Activated CD4-positive, alpha-beta T cell treated with anti-CD3 and anti-CD28 coated beads, Interleukin-2, amount 50 U/mL, for 4 hours (primary cell): ENCODE measurements around the gene FN1.

Source experiments
- DNase-seq, 2 experiments: peaks; one replicate each; pipeline ENCODE4 v3.0.0-alpha.2; 2020

Gene FN1

DNA sequence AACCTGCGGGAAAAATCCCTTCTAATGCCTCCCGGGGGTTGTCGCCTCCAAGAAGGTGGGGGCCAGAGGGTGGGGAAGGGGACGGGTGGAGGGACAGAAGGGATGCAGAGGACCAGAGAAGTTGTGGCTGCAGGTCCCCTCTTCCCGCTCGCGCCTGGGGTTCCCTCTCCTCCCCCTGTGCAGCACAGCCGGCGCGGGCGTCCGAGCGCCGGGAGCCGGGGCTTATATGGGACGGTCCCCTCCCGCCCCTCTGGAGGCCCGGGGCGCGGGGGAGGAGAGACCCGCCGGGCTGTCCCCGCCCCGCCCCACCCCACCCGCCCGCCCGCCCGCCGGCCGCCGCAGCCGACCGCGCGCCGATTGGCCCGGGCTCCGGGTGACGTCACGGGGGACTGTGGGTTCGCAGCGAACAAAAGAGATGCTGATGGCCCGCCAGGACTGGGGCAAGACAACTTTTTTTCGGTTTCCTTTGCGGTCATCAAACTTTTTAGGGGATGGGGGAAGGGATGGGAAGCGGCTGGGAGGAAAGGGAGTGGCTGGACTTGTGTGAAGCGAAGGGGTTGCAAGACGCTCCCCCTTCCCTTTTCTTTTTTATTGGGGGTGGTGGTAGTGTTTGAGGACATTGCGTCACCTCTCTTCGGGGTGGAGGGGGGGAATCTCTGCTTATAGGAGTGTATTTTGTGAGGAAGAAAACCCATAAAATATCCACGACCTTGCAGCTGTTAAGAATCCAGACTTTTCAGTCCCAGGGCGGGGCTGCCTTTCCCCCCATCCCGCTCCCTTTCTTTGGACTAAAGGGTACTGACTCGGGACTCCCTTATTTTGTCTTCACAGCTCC, at the start of gene FN1:
FN1 (minus strand) TSS at position 199 of the 835 bp plus-strand sequence. CDS start 266 bp downstream, outside the sequence.
- DNase-seq: peak; percentile 27 to 44

DNA sequence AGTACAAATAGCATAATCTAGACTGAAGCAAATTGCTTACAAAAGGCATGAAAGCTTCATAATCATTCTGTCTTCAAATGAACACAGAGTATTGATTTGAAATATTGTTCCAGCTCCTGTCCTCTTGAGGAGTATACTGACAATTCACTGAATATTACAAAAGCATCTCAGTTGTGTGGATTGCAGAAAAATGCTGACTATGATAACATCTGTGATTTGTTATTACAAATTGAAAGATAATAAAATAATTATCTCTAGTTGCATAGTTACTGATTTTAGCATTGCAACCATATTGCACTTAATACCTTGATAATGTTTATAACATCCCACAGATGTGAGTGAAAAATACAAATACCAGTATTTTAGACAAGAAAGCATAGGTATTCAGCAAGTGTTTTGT, 49.2 kb upstream of the FN1 start:
- no peak for DNase-seq

DNA sequence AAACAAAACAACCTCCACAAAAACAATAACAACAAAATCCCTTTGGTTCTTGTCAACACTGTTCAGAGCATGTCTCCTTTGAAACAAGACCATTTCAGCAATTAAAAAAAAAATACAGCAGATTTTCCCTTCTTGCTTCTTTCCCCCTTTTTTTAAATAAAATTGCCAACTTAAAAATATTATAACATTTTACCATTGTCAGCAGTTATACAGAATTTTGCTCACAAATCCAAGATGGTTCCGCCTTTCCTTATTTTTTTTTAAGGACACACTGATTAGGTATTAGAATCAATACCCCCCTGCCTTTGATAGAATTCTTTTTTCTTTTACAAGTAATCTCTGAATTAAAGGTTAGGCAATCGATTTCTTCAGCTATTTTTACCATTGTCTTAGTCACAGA, 48.7 kb upstream of the FN1 start:
- DNase-seq: no peak

DNA sequence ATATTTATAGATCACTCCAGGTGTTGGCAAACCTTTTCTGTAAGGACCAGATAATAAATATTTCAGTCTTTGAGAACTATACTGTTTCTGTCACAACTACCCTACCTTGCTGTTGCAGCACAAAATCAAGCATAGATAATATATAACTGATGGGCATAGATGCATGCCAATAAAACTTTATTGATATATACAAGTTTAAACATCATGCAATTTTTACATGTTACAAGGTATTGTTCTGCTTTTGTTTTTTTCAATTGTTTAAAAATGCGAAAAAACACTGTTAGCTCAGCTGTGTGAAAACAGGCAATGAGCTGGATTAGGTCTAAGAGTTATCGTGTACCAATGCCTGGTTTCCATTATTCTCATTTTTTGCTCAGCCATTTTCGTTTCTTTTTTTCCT, 47.6 kb upstream of the FN1 start:
- no peak for DNase-seq

DNA sequence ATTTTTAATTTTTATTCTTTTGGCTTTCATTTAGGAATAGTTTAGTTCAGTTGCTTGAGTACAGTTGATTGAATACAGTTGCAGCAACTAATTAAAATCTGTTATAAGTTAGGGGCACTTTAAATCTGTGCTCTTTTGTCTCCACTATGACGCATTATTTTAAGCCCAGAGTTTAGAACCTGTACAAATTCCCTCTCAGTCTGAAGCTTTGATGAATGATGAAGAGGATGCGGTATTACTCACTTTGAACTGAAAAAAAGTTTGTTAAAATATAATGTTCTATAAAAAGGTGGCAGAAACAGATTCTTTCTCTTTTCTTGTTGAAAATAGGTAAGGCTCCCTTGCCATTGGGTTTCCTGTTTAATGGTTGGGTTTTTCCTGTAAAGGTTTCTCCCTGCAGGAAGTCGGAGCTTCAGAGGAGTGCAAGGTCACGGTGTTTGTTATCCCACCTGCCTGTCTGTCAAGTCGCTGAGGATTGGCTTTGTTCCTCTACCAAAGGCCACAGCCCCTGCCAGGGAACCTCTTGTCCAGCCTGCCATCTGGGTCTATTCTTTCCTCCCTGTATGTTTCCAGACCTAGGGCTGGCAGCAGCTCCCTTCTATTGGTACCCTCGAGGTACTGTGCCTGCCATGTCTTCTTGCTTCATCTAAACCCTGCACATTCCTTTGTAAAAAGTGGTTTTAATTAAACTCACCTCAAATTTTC, 43.8 kb upstream of the FN1 start:
- no peak for DNase-seq

DNA sequence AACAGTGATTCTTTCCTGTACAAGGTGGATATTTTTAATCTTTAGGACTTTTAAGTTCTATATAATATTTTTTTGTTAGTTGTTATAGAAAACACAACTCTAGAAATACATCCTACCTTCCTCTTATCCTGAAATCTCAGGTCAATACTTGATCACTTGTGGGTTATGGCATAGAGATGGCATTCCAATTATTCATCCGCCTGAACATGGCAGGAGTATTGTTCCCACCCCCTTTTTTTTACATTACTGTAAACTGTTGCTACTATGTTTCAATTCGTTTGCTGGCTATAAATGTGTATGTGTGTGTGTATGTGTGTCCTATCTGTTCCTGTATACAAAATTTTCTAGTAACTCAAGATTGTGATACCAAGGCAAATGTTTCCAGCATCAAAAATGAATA, 43.3 kb upstream of the FN1 start:
- DNase-seq: no peak

DNA sequence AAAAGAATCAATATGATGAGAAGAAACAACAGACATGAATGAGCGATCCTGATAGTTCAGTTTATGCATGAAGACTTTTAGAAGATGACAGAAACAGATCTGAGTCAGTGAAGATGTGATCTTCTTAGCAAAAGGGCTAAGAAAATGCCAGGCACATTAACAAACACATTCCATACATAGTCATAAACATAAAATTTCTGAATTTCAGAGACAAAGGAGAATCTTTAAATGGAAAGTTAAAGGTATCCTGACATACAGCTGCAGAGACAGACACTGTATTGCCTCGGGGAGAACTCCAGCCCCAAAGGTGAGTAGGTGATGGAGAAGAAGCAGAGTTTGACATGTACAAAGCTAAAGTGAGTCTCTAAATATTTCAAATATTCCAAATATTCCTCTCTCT, 40.6 kb upstream of the FN1 start:
- DNase-seq: no peak

DNA sequence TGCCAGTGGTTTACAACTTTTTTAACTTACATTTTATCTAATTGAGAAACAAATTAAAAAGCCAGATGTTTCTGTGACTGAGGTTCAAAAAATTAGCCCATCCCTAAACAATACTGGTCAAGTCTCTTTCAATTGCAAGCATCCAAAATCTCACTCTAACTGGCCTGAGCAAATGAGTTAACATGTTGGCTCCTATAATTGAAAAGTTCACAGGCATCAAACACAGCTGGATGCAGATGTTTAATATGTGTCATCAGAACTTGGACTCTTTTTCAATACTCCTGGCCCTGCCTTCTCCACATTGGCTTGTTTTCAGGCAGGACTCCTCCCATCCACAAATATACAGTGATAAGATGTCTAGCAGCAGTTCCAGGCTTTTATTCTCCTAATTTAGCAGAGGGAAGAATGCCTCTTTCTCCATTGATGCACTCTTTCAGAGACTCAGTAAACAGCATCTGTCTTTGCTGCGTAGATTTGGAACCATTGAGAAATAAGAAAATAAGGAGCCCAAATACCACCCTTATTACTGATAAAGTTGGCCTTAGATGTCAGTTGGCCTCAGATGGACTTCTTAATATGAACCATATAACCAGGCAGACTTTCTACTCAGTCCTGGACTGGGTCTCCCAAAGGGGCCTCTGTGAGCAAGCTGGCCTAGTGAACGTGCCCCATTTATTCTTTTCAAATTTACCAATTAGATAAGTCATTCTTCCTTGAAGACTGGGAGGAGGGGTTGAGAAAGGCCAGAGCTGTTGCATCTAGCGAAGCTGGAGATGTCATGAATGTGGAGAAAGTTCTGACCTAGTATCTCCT, 30.4 kb upstream of the FN1 start:
- DNase-seq: no peak

DNA sequence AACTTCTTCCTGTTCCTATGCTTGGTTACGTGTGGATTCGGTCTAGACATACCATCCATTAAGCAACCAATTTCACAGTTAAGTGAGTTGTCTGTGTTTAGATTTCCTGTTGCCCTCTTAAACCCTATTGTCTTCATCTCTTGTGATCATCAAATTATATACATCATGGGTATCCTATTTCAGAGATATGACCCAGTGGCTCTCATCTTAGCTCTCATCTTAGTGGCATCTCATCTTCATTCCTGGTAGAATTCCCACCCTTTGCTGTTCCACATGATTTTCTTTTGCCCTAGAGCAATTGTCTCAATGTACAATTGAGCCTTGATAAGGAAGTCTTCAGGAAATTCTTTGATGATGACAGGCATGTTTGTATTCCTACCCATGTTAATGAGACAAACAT, 29.4 kb upstream of the FN1 start:
- no peak for DNase-seq

DNA sequence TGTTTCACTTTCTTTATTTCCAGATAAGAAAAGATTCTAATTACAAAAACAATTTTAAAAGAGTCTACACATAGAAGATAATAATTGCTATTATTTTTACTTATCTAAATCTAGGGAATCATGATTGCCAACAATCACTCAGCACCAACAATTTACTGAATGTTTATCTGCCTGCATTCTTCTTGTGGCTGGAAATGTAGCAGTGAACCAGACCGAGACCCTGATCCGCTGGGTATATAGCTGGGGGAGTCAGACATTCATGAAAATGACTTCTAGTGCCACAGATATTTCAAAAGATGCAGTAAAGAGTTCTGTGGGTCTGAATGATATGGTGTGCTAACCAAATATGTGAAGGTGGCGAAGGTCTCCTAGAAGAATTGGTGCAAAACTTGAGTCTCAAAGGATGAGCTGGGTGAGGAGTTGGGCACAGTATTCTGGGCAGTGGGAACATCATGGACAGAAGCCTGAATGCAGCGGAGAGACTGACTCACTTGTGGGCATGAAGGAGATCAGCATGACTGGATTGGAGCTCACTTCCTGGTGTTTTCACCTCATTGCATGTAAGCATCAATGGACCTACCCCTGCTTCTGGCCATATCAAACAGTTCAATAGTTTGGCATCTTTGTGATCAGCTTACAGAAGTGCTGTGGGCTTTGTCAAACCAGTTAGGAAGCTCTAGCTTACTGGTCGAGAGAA, 26.1 kb upstream of the FN1 start:
- DNase-seq: no peak

DNA sequence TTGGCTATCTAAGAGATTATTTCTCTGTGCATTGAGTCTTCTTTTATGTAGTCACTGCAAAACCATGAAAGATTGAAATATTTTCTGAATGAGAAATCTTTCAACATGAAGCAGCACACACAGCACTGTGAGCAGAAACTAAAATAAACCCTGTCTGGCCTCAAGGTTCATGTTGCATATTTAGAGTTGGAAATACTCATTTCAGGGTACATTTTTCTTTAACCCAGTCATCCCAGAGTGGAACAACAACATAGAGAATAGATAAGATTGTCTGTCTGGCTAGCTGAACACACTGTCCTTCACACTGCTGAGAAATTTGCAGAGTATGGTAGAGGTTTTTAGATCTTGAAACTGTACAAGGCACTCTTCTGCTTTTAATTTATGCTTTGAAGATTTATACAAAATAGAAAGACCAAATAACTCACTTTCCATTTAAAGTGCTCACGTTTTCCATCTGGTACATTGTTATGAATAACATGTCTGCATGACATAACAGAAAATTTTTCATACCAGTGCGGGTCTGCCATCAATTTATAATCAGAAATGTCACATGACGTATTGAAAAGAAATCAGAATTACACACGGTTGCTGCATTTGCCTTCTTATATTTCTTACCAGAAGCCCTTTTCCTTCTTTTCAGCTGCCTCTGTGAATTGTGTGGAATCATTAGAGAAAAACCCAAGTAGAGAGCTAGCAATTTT, 25.0 kb upstream of the FN1 start:
- DNase-seq: no peak

DNA sequence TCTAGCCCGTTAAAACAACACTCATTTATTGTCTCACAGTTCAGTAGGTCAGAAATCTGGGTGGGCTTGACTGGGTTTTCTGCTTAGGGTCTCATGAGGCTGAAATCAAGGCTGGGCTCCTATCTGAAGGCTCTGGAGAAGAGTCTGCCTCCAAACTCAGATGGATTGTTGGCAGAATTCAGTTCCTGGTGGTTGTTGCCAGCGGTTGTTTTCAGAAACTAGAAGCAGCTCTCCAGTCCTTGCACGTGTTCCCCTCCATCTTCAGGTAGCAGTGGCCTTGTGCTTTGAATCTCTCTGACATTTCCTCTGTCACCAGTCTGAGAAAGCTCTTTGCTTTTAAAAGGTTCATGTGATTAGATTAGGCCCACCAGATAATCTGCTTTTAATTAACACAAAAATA, 20.1 kb upstream of the FN1 start:
- no peak for DNase-seq

DNA sequence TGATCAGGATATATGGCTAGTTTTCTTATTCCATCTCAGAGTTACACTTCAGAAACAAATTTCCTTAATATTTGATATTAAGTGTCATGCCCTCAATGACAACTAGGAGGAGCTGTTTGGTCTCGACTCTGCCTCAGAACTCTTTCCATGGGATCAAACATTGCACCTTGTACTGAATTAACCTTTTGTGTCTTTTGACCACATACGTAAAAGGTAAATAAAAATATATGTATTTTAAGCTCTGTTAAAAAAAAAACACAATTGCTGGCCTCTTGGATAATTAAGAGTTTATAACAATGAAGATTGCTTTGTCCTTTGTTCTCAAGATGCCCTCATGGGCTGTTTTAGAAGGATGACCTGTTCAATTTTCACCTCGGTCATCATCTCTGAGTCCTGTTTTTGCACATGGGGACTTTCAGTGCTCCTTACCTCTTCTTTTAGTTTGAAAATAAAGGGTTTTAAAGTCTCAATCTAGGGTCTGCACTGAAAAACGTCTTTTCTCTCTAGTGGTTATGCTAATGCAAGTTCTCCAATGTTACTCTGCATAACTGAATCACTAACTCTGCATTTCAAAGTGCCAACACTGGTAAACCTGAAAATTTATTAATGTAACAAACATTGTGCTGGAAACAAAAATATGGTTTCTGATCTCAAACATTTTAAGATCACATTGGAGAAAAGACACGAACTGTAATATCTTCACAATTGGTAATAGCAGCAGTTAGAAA, 18.8 kb upstream of the FN1 start:
- no peak for DNase-seq

DNA sequence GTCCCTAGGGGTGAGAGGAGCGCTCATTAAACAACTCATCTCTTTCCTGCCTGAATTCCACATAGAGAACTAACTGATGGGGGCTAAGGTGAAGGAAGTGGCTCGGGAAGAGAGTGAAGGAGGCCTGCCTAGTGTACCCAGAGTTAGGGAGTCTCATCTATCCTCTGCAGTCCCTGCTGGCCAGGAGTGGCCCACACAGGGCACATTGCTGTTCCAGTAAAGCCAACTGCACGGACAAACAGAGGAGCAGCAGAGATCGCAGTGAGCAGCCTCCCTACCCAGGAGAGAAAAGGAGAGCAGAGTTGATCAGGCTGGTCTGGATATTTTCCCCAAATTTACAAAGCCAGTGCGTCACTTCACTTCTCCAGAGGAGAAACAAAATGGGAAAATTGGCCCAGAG, 16.9 kb upstream of the FN1 start:
- no peak for DNase-seq

DNA sequence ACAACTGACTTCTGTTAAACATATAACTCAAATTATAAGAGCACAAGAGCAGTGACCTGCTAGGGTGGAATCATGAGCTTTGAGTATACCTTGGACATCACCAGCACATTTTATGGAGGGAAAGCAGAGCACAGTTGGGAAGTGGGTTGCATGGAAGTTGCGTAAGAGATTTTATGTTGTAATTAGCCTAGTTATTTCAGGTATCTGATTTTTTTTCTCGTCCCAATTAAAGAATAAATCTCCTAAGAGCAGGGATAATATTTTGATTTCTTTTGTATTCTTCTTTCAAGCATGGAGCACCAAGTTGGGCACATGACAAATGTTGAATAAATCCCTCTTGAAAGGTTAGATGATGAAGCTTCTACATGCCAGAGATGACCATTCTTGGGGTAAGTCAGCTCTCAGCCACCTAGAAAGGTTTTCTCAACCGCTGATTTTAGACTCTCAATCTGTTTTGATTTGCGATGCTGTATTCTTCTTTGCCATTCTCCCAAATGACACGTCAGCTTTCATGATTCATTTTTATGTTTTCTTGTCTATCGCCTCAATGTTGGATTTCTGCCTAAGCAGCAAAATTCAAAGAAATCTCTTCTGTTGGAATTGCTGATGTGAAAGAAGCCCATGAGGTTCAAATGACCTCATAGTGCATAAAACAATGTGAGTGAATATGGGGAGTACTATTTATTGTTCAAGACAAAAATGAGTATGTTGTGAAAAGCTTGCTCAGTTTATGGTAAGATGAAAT, 15.3 kb upstream of the FN1 start:
- DNase-seq: no peak

DNA sequence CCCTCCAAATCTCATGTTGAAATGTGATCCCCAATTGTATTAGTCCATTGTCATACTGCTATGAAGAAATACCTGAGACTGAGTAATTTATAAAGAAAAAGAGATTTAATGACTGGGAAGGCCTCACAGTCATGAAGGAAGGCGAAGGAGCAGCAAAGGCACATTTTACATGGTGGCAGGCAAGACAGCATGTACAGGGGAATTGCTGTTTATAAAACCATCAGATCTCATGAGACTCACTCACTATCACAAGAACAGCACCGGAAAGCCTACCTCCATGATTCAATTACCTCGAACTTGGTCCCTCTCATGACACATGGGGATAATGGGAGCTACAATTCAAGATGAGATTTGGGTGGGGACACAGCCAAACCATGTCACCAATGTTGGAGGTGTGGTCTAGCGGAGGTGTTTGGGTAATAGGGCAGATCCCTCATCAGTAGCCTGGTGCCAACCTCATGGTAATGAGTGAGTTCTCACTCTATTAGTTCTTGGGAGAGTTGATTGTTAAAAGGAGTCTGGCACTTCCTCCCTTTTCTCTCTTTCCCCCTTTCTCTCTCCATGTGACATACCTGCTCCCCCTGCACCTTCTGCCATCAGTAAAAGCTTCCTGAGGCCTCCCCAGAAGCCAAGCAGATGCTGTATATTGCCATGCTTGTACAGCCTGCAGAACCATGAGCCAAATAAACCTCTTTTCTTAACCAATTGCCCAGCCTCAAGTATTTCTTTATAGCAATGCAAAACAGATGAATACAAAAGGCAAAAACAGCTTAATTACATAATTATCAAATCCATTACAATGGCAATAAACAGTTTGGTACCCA, 14.5 kb upstream of the FN1 start:
- no peak for DNase-seq

DNA sequence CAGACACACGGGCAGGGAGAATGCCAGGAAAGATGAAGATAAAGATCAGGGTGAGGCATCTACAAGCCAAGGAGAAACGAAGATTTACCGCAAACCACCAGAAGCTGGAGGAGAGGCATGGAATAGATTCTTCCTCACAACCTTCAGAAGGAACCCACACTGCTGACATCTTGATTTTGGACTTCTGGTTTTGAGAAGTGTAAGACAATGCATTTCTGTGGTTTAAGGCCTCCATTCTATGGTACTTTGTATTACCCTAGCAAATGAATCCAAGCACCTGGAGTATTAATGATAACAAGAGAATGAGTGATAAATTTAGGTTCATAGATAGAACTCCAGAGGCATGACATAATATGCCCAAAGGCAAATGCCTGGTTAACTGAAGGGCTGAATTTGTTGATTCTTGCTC, 11.8 kb upstream of the FN1 start:
- no peak for DNase-seq

DNA sequence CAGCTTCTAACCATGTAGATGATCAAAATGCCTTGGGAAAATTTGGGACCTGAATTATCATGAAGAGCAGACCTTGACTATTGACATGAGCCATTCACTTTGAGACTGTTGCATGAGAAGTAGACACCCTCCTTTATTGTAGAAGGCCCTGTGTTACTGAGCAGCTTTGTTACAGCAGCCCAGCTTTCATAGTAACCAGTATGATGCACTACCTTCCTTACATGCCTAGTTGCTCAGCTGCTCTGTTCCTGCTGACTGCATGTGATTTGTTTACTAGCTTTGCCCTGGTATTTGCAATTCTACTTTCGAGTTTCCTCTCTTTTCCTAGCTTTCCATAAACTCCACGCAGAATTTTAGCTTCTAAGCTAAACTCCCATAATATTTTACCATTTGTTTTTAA, 11.2 kb upstream of the FN1 start:
- DNase-seq: no peak

DNA sequence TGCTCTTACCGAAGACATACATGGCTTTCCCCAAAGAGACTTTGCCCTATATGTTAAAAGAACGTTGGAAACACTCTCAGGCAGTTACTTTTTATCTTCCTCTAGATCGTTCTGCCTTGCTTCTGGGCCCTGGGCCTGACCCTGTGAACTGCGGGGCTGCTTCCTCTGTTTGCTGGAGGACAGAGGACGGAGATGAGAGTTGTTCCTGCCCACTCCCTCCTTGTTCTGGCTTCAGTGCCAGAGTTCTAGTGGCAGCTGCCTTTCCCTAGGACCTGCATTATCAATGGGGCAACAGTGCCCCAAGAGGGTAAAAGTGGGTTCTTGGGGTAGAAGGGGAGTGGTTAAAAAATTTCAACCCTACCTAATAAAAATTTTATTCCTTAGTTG, 6.5 kb upstream of the FN1 start:
- DNase-seq: no peak
